Heart left ventricle (tissue), 13 donors: Measurements from ENCODE around the gene STEAP2.

ENCODE experiments used
- POLR2A ChIP-seq, 2 donors: fragments of 450-650 bp; IDR thresholded peaks; one replicate each; pipeline ENCODE4 v1.6.1; 2017; ENCODE audit warnings: antibody characterized with exemption in 2 of 2, mild to moderate bottlenecking in 2 of 2, moderate library complexity in 2 of 2
- TF ChIP-seq, protein P1 (sequence below), 12 donors: fragments of 200-600 bp; sonication (generic) in 4 of 12; IDR thresholded peaks; one replicate each; pipeline versions ENCODE4 v1.5.0 to v1.8.0; 2018 to 2022; ENCODE audit warnings: antibody characterized with exemption in 12 of 12, mild to moderate bottlenecking in 5 of 12
- donor health status: ischemic (EF 13 %, LVEDD 7.1; RV severe dilation, severe dysfunction).
- donor health status: DM: no; HTN: yes; CAD: no.
- donor health status: DM: no; HTN: no; CAD: no.
- donor health status: ischemic (EF 25% LVEDD 6.9; RV normal size, moderate dysfunction).
- donor health status: ischemic (EF 25% LVEDD 5.7; RV mildly dilated, moderate dysfunction).
- donor health status: ischemic (EF 35%, LVEDD 5.7; RV mildly dilated, moderate dysfunction).
- donor health status: nonischemic (EF 11% LVEDD 7.7; RV severe dilation, severe dysfunction).
- donor health status: DM: yes; HTN: yes; CAD: no.
- donor health status: PGD.
- donor health status: ischemic (EF 29% LVEDD 5.4; RV normal size, mild dysfunction).
- donor health status: nonischemic (EF 23%, LVEDD 6.1; RV moderate dilation, normal function).

DNA sequence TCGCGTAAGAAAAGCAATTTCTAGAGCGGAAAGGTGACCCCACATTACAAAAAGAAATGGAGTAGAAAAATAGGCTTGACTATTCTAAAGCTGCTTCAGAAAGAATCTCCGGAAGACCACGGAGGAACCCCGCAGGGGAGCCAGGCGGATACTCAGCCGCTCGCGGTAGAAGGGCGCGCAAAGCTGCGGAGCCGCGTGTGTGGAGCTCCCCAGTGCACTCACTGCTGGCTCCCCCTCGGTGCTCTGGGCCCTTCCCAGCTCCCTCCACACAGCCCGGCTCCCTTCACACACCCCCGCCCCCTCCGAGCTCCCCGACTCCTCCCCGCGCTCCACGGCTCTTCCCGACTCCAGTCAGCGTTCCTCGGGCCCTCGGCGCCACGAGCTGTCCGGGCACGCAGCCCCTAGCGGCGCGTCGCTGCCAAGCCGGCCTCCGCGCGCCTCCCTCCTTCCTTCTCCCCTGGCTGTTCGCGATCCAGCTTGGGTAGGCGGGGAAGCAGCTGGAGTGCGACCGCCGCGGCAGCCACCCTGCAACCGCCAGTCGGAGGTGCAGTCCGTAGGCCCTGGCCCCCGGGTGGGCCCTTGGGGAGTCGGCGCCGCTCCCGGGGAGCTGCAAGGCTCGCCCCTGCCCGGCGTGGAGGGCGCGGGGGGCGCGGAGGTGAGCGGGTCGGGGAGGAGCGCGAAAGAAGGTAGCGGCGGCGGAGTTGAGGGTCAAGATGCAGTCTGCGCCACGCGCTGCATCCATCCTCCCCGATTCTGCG lies at the start of gene STEAP2:
- TF ChIP-seq POLR2A (IDR thresholded peaks at IDR 0.05), result peak in 1 of 2 donors; percentile 30
- TF ChIP-seq, protein P1, sequence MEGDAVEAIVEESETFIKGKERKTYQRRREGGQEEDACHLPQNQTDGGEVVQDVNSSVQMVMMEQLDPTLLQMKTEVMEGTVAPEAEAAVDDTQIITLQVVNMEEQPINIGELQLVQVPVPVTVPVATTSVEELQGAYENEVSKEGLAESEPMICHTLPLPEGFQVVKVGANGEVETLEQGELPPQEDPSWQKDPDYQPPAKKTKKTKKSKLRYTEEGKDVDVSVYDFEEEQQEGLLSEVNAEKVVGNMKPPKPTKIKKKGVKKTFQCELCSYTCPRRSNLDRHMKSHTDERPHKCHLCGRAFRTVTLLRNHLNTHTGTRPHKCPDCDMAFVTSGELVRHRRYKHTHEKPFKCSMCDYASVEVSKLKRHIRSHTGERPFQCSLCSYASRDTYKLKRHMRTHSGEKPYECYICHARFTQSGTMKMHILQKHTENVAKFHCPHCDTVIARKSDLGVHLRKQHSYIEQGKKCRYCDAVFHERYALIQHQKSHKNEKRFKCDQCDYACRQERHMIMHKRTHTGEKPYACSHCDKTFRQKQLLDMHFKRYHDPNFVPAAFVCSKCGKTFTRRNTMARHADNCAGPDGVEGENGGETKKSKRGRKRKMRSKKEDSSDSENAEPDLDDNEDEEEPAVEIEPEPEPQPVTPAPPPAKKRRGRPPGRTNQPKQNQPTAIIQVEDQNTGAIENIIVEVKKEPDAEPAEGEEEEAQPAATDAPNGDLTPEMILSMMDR (IDR thresholded peaks at IDR 0.05), result peak in 11 of 12 donors; percentile 29 to 68 (median 47)
